Measurements from ENCODE around the gene RAB11A. TPM values are rescaled to one million over a fixed set of nuclear protein-coding genes. Genes with fewer than 3 reads are reported as not detected.

The RAB11A gene
- total and polyA plus RNA-seq, 2 experiments from 2014 or later = 248 to 306 TPM

GRCh38 chr15:65901336-65901735 lies 32.0 kb downstream of the RAB11A start:
- Histone ChIP-seq H3K9me2 (replicated peaks; ENCODE audit: insufficient read depth) (no peaks in the 10 kb centered on the region), H3K79me2 (no peaks in the 10 kb centered on the region), H4K20me1 (ENCODE audit: insufficient read depth, poor library complexity, severe bottlenecking) (no peaks in the 10 kb centered on the region), H3K27ac (peak overlapping the region; percentile 79), H3K9me3 (ENCODE audit: low read depth) (no peaks in the 10 kb centered on the region), H3K4me2 (no peak overlapping the region), H2AFZ (no peak overlapping the region), H3K4me1 (ENCODE audit: insufficient read depth) (peaks cover 12% of the 10 kb centered on the region), H3K27me3 (no peaks in the 10 kb centered on the region), H3K4me3 (no peak overlapping the region), H3K36me3 (replicated peaks; ENCODE audit: insufficient read depth, low read depth) (no peaks in the 10 kb centered on the region)
- TF ChIP-seq EZH2phosphoT487 (IDR thresholded peaks at IDR 0.05; ENCODE audit: low read depth, severe bottlenecking, unreplicated experiment) = no peak
- TF ChIP-seq EZH2 (IDR thresholded peaks at IDR 0.05; ENCODE audit: borderline replicate concordance) = no peak
- no peak for TF ChIP-seq CTCF (IDR thresholded peaks at IDR 0.05; ENCODE audit: poor library complexity)
- DNase-seq (ENCODE audit: low spot score) = no peak
- WGBS (ENCODE audit: low lambda C conversion rate, missing lambda C conversion rate) = 57% methylated on average over 2 of the region's 2 CpGs

- WGBS (ENCODE audit: low lambda C conversion rate, missing lambda C conversion rate) = 72% methylated on average over 3 of the region's 3 CpGs
- no peak overlapping the region for H3K4me2 ChIP-seq
Measured at GRCh38 chr15:65901836-65902235, 32.5 kb downstream of the RAB11A start.

GRCh38 chr15:65902373-65902772 lies 33.1 kb downstream of the RAB11A start:
- peak; percentile 75 for DNase-seq (ENCODE audit: low spot score)
- no peaks in the 10 kb centered on the region for H3K79me2 ChIP-seq
- no peaks in the 10 kb centered on the region for H3K9me3 ChIP-seq (ENCODE audit: low read depth)
- no peak for TF ChIP-seq CTCF (IDR thresholded peaks at IDR 0.05; ENCODE audit: poor library complexity)
- no peak for TF ChIP-seq EZH2phosphoT487 (IDR thresholded peaks at IDR 0.05; ENCODE audit: low read depth, severe bottlenecking, unreplicated experiment)
- TF ChIP-seq EZH2 (IDR thresholded peaks at IDR 0.05; ENCODE audit: borderline replicate concordance) = no peak
- no peaks in the 10 kb centered on the region for H3K9me2 ChIP-seq (replicated peaks; ENCODE audit: insufficient read depth)
- no peak overlapping the region for H2AFZ ChIP-seq
- H3K4me1 ChIP-seq (ENCODE audit: insufficient read depth) = peaks cover 19% of the 10 kb centered on the region
- no peaks in the 10 kb centered on the region for H3K27me3 ChIP-seq
- WGBS (ENCODE audit: low lambda C conversion rate, missing lambda C conversion rate) = 100% methylated on average over 1 of the region's 1 CpG
- peak overlapping the region; percentile 79 for H3K27ac ChIP-seq
- no peaks in the 10 kb centered on the region for H4K20me1 ChIP-seq (ENCODE audit: insufficient read depth, poor library complexity, severe bottlenecking)
- no peak overlapping the region for H3K4me3 ChIP-seq
- no peaks in the 10 kb centered on the region for H3K36me3 ChIP-seq (replicated peaks; ENCODE audit: insufficient read depth, low read depth)
- H3K4me2 ChIP-seq = no peak overlapping the region

More at GRCh38 chr15:65901836-65902235, 32.5 kb downstream of the RAB11A start:
- no peak overlapping the region for H3K4me3 ChIP-seq
- H3K27ac ChIP-seq = peak overlapping the region; percentile 79
- TF ChIP-seq EZH2phosphoT487 (IDR thresholded peaks at IDR 0.05; ENCODE audit: low read depth, severe bottlenecking, unreplicated experiment) = no peak
- TF ChIP-seq EZH2 (IDR thresholded peaks at IDR 0.05; ENCODE audit: borderline replicate concordance) = no peak
- TF ChIP-seq CTCF (IDR thresholded peaks at IDR 0.05; ENCODE audit: poor library complexity) = no peak
- H4K20me1 ChIP-seq (ENCODE audit: insufficient read depth, poor library complexity, severe bottlenecking) = no peaks in the 10 kb centered on the region
- no peaks in the 10 kb centered on the region for H3K79me2 ChIP-seq
- DNase-seq (ENCODE audit: low spot score) = no peak
- H2AFZ ChIP-seq = no peak overlapping the region
- no peaks in the 10 kb centered on the region for H3K36me3 ChIP-seq (replicated peaks; ENCODE audit: insufficient read depth, low read depth)
- peaks cover 16% of the 10 kb centered on the region for H3K4me1 ChIP-seq (ENCODE audit: insufficient read depth)
- no peaks in the 10 kb centered on the region for H3K9me3 ChIP-seq (ENCODE audit: low read depth)
- no peaks in the 10 kb centered on the region for H3K9me2 ChIP-seq (replicated peaks; ENCODE audit: insufficient read depth)
- H3K27me3 ChIP-seq = no peaks in the 10 kb centered on the region

Data from hepatocyte (in vitro differentiated cells).